ENCODE measurements around the gene PRTN3. TPM values are rescaled to one million over a fixed set of nuclear protein-coding genes. Genes with fewer than 3 reads are reported as not detected.

The PRTN3 gene
- 1 to 10 TPM in 2 of 4 donors, under 1 TPM in 2; 0.65 to 2.7 (median 1.3) TPM for polyA plus RNA-seq (ENCODE audit: insufficient read length in 4 of 4)

DNA sequence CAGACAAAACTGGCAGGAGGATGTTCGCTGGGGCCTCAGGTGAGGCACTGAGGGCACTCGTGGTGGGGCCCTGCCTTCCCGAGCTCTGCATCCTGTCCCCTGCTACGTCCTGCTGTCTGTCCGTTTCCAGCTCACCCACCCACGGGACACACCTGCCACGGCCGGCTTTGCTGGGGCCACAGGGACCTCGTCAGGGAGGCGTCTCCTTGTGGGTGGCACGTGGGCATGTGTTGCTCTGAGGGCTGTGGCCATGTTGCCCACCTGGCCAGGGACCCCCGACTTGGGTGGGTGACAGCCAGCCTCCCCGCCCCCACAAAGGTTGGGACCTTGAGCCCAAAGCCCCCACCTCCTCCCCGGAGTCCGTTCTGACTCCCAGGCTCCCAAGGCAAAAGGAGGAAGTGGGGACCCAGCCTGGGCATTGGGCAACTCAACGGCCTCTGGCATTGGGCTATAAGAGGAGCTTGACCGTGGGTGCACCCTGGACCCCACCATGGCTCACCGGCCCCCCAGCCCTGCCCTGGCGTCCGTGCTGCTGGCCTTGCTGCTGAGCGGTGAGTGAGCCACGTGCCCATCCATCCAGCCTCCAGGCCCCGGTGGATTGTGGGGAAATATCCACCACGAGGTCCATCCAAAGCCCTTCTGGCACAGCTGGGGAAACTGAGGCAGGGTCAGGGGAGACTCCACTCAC, at the start of gene PRTN3:
PRTN3 (plus strand) TSS at position 481 of the 688 bp plus-strand sequence; CDS start at position 491, 10 bp downstream.
- no peak for DNase-seq (ENCODE audit: low read depth in 4 of 4, low spot score in 2 of 4)

DNA sequence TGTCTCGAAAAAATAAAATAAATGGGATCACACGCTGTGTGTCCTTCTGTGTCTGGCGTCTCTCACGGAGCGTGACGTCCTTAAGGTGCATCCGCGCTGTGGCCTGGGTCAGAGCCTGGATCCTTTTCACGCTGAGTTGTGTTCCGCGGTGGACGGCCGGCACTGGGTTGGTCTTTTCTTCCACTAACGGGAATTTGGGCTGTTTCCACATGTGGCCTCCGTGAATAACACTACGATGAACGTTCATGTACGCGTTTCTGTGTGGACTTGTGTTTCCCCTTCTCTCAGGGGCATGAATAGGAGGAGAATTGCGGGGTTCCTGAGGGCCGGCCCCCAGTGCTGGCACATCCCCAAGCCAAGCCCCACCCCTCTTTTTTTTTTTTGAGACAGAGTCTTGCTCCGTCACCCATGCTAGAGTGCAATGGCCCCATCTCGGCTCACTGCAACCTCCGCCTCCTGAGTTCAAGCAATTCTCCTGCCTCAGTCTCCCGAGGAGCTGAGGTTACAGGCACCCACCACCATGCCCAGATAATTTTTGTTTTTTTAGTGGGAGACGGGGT, 49.7 kb upstream of the PRTN3 start:
- DNase-seq (ENCODE audit: low read depth in 4 of 4, low spot score in 2 of 4) = no peak

- DNase-seq (ENCODE audit: low read depth in 4 of 4, low spot score in 2 of 4) = no peak
Observed at GRCh38 chr19:791567-792305, 49.1 kb upstream of the PRTN3 start.

DNA sequence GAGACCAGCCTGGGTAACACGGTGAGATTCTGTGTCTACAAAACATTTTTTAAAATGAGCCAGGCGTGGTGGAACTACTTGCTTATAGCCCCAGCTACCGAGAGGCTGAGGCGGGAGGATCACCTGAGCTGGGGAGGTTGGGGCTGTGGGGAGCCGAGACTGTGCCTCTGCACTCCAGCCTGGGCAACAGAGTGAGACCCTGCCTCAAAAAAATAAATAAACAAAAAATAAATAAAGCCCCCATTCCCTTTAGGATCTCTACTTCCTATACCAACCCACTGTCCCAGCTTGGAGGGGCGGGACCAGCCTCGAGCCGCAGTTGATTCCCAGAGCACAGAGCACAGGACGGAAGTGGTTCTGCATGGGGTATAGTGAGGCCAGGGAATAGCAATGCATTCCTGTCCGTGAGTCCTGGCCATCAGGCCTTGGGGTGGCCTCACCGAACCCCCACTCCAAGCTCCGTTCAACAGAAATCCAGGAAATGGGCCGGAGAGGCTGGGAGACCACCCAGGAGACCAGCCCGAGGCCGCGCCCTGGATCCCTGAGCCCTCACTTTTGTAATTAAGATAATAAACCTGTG, 48.4 kb upstream of the PRTN3 start:
- DNase-seq (ENCODE audit: low read depth in 4 of 4, low spot score in 2 of 4) = no peak

DNA sequence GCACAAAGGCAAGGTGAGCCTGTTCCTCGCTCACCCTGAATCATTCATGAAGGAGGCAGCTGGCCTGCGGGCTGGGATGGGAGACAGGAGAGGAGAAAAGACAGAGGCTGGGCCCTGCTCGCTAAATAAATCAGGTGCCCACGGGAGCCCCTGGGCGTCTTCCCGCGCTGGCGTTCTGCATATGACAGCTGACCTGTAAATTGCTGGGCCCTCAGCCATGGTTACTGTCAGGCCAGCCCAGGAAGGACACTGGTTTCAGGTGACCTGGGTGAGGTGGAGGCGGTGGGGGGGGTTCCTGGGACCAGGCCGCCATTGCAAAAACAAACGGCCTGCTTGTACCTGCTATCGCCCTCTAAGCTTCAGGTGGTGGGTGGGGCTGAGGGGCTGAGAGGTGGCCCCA, 47.0 kb upstream of the PRTN3 start:
- DNase-seq (ENCODE audit: low read depth in 4 of 4, low spot score in 2 of 4) = no peak

DNA sequence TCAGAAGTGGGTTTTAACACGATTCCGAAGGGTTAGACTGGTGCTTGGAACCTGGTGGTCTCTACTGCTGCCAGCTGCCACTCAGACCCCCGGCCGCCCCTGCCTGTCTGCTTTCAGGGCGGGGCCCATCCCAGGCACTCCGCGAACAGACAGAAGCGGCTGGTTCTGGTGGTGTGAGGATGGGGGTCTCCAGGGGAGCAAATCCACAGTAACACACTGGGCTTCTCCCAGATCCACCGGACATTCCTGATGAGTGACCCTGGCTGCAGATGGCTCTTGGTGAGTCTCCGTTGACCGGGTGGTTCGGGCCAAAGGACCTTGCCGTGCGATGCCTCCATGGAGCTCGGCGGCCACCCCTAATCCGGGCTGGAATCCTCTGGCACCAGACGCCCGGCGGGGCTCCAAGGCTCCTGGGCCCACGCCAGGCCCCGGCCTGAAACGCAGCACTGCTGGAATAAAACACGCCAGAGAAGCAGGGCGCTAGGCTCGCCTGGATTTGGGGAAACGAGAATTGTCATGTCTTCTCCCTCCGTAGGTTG, 45.7 kb upstream of the PRTN3 start:
- no peak for DNase-seq (ENCODE audit: low read depth in 4 of 4, low spot score in 2 of 4)

DNA sequence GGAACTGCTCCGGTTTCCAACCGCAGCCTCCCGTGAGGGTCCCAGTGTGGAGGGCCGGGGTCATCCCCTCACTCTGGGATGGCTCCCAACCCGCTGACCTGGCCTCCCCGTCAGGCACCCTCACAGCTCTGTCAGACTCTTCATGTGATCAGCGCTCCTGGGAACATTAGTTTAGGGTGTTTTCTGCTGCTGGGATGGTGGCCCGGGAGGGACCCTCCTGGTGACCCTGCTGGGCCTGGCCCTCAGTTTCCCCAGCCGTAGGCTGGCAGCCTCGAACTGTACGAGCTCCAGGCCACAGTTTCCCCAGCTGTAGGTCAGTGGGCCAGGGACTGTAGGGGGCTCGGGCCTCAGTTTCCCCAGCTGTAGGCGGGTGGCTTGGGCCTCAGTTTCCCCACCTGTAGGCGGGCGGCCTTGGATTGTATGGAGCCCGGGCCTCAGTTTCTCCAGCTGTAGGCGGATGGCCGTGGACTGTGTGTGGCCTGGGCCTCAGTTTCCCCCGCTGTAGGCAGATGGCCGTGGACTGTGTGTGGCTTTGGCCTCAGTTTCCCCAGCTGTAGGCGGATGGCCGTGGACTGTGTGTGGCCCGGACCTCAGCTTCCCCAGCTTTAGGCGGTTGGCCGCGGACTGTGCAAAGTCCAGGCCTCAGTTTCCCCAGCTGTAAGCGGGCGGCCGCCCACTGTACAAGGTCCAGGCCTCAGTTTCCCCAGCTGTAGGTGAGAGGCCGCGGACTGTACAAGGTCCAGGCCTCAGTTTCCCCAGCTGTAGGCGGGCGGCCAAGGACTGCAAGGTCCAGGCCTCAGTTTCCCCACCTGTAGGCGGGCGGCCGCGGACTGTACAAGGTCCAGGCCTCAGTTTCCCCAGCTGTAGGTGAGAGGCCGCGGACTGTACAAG, 44.9 kb upstream of the PRTN3 start:
- DNase-seq (ENCODE audit: low read depth in 4 of 4, low spot score in 2 of 4) = no peak

DNA sequence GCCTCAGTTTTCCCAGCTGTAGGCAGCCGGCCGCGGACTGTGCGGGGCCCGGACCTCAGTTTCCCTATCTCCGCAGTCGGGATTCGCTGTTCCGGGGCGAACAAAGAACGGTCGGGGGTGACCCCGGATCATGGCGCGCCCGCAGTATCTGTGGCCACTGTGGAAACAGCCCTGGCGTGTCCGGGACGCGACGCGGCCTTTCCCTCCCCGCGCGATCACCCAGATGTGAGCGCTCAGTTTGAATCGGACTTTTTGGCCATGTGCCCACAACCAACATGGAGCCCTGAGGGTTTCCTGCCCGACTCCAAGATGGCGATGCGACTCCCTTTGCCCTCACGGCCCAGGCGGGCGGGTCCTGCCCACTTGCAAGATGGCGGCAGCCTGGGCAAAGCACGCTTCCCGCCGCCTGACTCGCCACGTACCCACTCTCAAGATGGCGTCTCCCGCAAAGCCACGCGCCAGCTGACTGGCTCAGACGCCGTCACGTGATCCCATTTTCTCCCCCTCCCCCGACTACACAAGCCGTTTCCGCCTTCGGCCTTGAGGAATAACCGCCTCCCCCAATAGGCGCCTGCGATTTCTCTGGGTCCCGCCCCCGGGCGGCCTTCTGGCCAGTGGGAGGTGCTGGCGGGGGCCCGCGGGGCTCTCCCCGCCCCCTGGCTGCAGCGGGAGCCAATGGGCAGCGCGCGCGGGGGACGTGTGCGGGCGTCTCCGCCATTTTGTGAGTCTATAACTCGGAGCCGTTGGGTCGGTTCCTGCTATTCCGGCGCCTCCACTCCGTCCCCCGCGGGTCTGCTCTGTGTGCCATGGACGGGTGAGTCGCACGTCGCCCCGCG, 43.9 kb upstream of the PRTN3 start, which contains the start of gene PTBP1:
PTBP1 (plus strand) TSS at position 761 of the 836 bp plus-strand sequence; CDS start at position 807, 46 bp downstream.
- DNase-seq (ENCODE audit: low read depth in 4 of 4, low spot score in 2 of 4) = peak; percentile 98 to 100 (median 100)

DNA sequence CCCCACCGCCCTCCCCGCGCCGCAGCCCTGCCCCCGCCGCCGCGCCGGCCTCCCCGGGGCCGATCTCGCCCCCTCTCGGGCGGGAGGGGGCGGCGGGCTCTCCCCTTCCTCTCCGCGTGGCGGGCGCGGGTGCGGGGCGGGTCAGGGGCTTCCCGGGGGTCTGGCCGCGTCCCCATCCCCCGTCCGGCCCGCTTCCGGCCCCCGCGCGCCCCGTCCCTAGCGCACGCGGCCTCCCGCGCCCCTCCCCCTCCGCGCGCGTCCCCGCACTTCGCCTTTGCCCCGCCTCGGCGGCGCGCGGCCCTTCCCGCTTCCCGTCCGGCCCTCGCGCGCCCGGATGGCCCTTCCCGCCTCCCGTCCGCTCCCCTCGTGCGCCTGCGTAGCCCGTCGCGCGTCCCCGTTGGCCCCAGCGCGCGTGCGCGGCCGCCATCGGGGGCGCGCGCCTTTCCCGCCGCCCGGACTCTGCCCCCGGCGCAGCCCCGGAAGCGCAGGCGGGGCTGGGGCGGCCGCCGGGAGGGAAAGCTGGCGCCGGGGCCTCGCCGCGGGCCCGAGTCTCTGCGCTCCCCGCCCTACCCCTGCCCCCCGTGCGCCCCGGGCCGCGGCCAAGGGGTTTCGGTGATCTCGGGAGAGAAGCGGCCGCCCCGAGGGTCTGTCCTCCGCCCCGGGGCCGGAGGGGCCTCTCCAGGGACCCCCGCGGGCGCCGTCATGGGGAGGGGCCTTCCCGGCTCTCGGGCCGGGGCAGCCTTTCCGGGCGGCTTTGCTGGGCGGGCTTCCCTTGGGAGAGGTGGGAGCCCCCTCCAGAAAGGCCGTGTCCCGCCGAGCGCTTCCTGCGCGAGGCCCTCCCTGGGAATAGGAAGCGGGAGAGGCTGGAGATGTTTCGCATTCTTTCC, 43.0 kb upstream of the PRTN3 start:
- peak in 1 of 4 donors; percentile 73 for DNase-seq (ENCODE audit: low read depth in 4 of 4, low spot score in 2 of 4)

GRCh38 chr19:798415-799075, 42.3 kb upstream of the PRTN3 start:
- no peak for DNase-seq (ENCODE audit: low read depth in 4 of 4, low spot score in 2 of 4)

DNA sequence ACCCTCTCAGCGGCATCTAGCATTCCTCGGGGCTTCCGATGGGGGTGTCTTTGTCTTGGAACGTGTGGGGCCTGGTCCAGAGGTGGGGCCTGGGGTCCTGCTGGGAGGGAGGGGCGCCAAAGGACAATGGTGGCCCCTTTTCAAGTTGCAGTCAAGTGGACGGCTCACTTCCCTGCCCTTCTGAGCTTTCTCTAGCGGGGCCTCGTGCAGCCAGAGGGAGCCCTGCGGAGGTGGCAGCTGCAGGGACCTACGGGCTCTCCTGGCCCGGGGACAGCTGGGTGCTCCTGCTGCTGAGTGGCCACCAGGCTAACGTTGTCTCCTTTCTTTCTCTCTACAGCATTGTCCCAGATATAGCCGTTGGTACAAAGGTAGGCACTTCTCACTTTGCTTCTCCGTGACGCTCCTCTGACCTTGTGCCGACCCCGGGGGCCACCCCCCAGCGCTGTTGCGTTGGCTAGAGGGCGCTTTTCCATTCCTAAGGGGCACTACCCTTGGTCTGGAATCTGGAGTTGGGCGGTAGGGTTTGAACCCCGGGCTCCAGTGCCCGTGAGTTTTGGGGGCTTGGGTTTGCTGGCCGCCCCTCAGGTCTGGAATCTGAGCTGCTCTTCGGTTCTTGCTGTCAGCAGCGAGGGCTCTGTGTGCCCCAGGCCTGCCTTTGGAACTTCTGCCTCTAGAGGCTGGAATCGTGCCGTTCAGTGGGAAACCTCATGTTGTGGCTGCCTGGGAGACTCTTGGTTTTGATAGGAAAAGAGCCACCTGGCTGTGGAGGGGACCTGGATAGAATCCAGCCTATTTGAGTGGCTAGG, 41.5 kb upstream of the PRTN3 start:
- DNase-seq (ENCODE audit: low read depth in 4 of 4, low spot score in 2 of 4) = no peak

DNA sequence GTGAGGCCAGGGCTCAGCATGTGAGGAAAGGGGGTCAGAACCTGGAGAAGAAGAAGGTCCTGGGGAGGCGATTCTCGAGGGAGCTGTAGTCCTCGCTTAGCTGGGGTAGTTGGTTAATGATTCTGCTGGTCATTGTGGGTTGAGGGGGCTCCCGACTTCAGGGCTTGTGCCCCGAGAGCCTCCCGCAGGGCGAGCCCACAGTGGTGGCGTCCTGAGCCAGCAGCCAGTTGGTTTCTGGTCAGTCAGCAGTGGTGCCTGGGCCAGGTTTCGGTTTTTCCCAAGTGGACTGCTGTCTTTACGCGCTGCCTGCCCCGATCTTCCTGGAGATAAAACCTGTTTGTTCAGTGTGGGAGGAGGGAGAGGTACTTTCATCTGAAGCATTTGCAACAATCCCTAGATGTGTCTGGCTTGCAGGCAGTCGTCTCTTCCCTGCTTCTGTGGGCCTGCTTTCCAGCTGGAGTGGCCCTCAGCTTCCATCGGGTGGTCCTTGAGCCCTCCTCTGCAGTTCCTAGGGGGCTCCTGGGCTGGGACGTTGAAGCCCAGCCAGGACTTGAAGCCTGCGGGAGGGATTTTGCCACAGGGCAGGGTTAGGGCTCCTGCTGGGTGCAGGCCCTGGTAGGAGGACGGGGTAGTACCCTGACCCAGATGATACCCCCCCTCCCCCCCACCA, 40.3 kb upstream of the PRTN3 start:
- no peak for DNase-seq (ENCODE audit: low read depth in 4 of 4, low spot score in 2 of 4)

- DNase-seq (ENCODE audit: low read depth in 4 of 4, low spot score in 2 of 4) = no peak
Observed at GRCh38 chr19:801030-801860, 39.6 kb upstream of the PRTN3 start.

- DNase-seq (ENCODE audit: low read depth in 4 of 4, low spot score in 2 of 4) = no peak
Observed at GRCh38 chr19:801861-802497, 38.8 kb upstream of the PRTN3 start.

All from left renal cortex interstitium (tissue), 4 donors.